ENCODE measurements around the gene DVL1. TPM values are rescaled to one million over a fixed set of nuclear protein-coding genes. Genes with fewer than 3 reads are reported as not detected.

The DVL1 gene
- total and polyA plus RNA-seq, 4 experiments from 2014 or later = 0.19 to 44.6 (median 22.8) TPM

GRCh38 chr1:1306070-1306660 is 43.1 kb downstream of the DVL1 start:
- peak overlapping the region; percentile 33 to 59 for H3K4me3 ChIP-seq (ENCODE audit: low read length in 2 of 2)
- CTCF ChIA-PET (ENCODE audit: partially characterized antibody) = interaction anchor here (1.3 kb wide), 2 partner anchors 68 to 134 kb away, joined by 5 to 6 read pairs; partner anchors contain the start of gene AURKAIP1

GRCh38 chr1:1305300-1306069 is 43.7 kb downstream of the DVL1 start:
- Mint-ChIP-seq H3K27me3 (no peaks in the 10 kb centered on the region), H3K9me3 (peaks cover 0 to 2% (median 0%) of the 10 kb centered on the region in 8 donors), H3K36me3 (peaks cover 0 to 7% of the 10 kb centered on the region in 2 donors), H3K27ac (peak overlapping the region in 5 of 7 donors; percentile 41 to 92 (median 85)), H3K4me3 (peak overlapping the region; percentile 84 to 92 (median 89)), H3K4me1 (peaks cover 13 to 29% (median 20%) of the 10 kb centered on the region in 4 donors)
- DNase-seq = peak; percentile 48 to 81 (median 59)
- peak overlapping the region; percentile 24 for H3K27ac ChIP-seq (ENCODE audit: low read depth, low read length)
- CTCF ChIA-PET (ENCODE audit: partially characterized antibody) = interaction anchor here (0.9 to 1.4 kb wide), 6 partner anchors 42 to 199 kb away, joined by 3 to 9 read pairs (median 6); partner anchors contain the start of gene AURKAIP1
- no peaks in the 10 kb centered on the region for H3K9me3 ChIP-seq (ENCODE audit: control insufficient read depth in 1 of 2, low read length in 2 of 2)
- POLR2A ChIA-PET (ENCODE audit: partially characterized antibody) = interaction anchor here (0.6 to 1.4 kb wide), 7 partner anchors 11 to 147 kb away, joined by 3 to 7 read pairs (median 3); partner anchors contain the start of genes AURKAIP1 and UBE2J2
- H3K27me3 ChIP-seq (ENCODE audit: insufficient read depth, low read length) = no peaks in the 10 kb centered on the region
- intact Hi-C loops (cut with micrococcal nuclease) = no loop called here
- H3K4me1 ChIP-seq (ENCODE audit: insufficient read depth, low read length) = peaks cover 36% of the 10 kb centered on the region
- H3K4me3 ChIP-seq (ENCODE audit: low read length in 2 of 2) = peak overlapping the region in 1 of 2 donors; percentile 39
- no peaks in the 10 kb centered on the region for H3K36me3 ChIP-seq (ENCODE audit: insufficient read depth, low read length)

More at GRCh38 chr1:1306070-1306660, 43.1 kb downstream of the DVL1 start:
- Histone ChIP-seq H3K9me3 (ENCODE audit: control insufficient read depth in 1 of 2, low read length in 2 of 2) (no peaks in the 10 kb centered on the region), H3K27ac (ENCODE audit: low read depth, low read length) (peak overlapping the region; percentile 54), H3K36me3 (ENCODE audit: insufficient read depth, low read length) (peaks cover 1% of the 10 kb centered on the region), H3K27me3 (ENCODE audit: insufficient read depth, low read length) (no peaks in the 10 kb centered on the region), H3K4me1 (ENCODE audit: insufficient read depth, low read length) (peaks cover 36% of the 10 kb centered on the region)
- H3K27me3 Mint-ChIP-seq = no peaks in the 10 kb centered on the region
- peaks cover 13 to 29% (median 20%) of the 10 kb centered on the region in 4 donors for H3K4me1 Mint-ChIP-seq
- intact Hi-C loops (cut with micrococcal nuclease) = no loop called here
- peaks cover 0 to 8% of the 10 kb centered on the region in 2 donors for H3K36me3 Mint-ChIP-seq
- peak overlapping the region; percentile 84 to 92 (median 89) for H3K4me3 Mint-ChIP-seq
- DNase-seq = no peak
- POLR2A ChIA-PET (ENCODE audit: partially characterized antibody) = interaction anchor here (1.0 to 1.3 kb wide), 5 partner anchors 14 to 148 kb away, joined by 3 to 4 read pairs (median 3); partner anchors contain the start of gene AURKAIP1
- H3K27ac Mint-ChIP-seq = peak overlapping the region; percentile 72 to 92 (median 88)
- H3K9me3 Mint-ChIP-seq = peaks cover 0 to 2% (median 0%) of the 10 kb centered on the region in 8 donors

- Mint-ChIP-seq H3K4me1 (peaks cover 14 to 29% (median 19%) of the 10 kb centered on the region in 4 donors), H3K9me3 (peaks cover 0 to 2% (median 0%) of the 10 kb centered on the region in 8 donors), H3K27ac (peak overlapping the region in 3 of 7 donors; percentile 60 to 92 (median 88)), H3K27me3 (no peaks in the 10 kb centered on the region), H3K4me3 (peak overlapping the region in 7 of 8 donors; percentile 35 to 92 (median 87)), H3K36me3 (peaks cover 0 to 7% of the 10 kb centered on the region in 2 donors)
- no peak for DNase-seq
- no peaks in the 10 kb centered on the region for H3K9me3 ChIP-seq (ENCODE audit: control insufficient read depth in 1 of 2, low read length in 2 of 2)
- H3K27ac ChIP-seq (ENCODE audit: low read depth, low read length) = peak overlapping the region; percentile 24
- no peak overlapping the region for H3K4me3 ChIP-seq (ENCODE audit: low read length in 2 of 2)
- no peaks in the 10 kb centered on the region for H3K27me3 ChIP-seq (ENCODE audit: insufficient read depth, low read length)
- H3K4me1 ChIP-seq (ENCODE audit: insufficient read depth, low read length) = peaks cover 34% of the 10 kb centered on the region
- intact Hi-C loops (cut with micrococcal nuclease) = no loop called here
- CTCF ChIA-PET (ENCODE audit: partially characterized antibody) = interaction anchor here (0.9 to 1.4 kb wide), 6 partner anchors 43 to 200 kb away, joined by 3 to 9 read pairs (median 6); partner anchors contain the start of gene AURKAIP1
- POLR2A ChIA-PET (ENCODE audit: partially characterized antibody) = interaction anchor here (0.6 to 1.4 kb wide), 7 partner anchors 10 to 146 kb away, joined by 3 to 7 read pairs (median 3); partner anchors contain the start of genes AURKAIP1 and UBE2J2
- H3K36me3 ChIP-seq (ENCODE audit: insufficient read depth, low read length) = no peaks in the 10 kb centered on the region
Observed at GRCh38 chr1:1304331-1305299, 44.6 kb downstream of the DVL1 start.

GRCh38 chr1:1303736-1304135 is 45.5 kb downstream of the DVL1 start:
- CTCF ChIA-PET (ENCODE audit: partially characterized antibody) = no interaction called here
- Histone ChIP-seq H3K4me3 (ENCODE audit: low read length in 2 of 2) (no peak overlapping the region), H3K4me1 (ENCODE audit: insufficient read depth, low read length) (peaks cover 29% of the 10 kb centered on the region), H3K36me3 (ENCODE audit: insufficient read depth, low read length) (no peaks in the 10 kb centered on the region), H3K9me3 (ENCODE audit: control insufficient read depth in 1 of 2, low read length in 2 of 2) (no peaks in the 10 kb centered on the region), H3K27me3 (ENCODE audit: insufficient read depth, low read length) (no peaks in the 10 kb centered on the region), H3K27ac (ENCODE audit: low read depth, low read length) (no peak overlapping the region)
- peaks cover 14 to 29% (median 16%) of the 10 kb centered on the region in 4 donors for H3K4me1 Mint-ChIP-seq
- H3K4me3 Mint-ChIP-seq = no peak overlapping the region
- H3K9me3 Mint-ChIP-seq = peaks cover 0 to 2% (median 0%) of the 10 kb centered on the region in 8 donors
- POLR2A ChIA-PET (ENCODE audit: partially characterized antibody) = no interaction called here
- intact Hi-C loops (cut with micrococcal nuclease) = no loop called here
- DNase-seq = no peak
- H3K27ac Mint-ChIP-seq = no peak overlapping the region
- peaks cover 0 to 7% of the 10 kb centered on the region in 2 donors for H3K36me3 Mint-ChIP-seq
- H3K27me3 Mint-ChIP-seq = no peaks in the 10 kb centered on the region

GRCh38 chr1:1302951-1303509 is 46.2 kb downstream of the DVL1 start:
- Histone ChIP-seq H3K36me3 (ENCODE audit: insufficient read depth, low read length) (no peaks in the 10 kb centered on the region), H3K4me3 (ENCODE audit: low read length in 2 of 2) (no peak overlapping the region), H3K27ac (ENCODE audit: low read depth, low read length) (no peak overlapping the region), H3K27me3 (ENCODE audit: insufficient read depth, low read length) (no peaks in the 10 kb centered on the region), H3K4me1 (ENCODE audit: insufficient read depth, low read length) (peaks cover 29% of the 10 kb centered on the region), H3K9me3 (ENCODE audit: control insufficient read depth in 1 of 2, low read length in 2 of 2) (no peaks in the 10 kb centered on the region)
- H3K27me3 Mint-ChIP-seq = no peaks in the 10 kb centered on the region
- H3K36me3 Mint-ChIP-seq = peaks cover 0 to 4% of the 10 kb centered on the region in 2 donors
- CTCF ChIA-PET (ENCODE audit: partially characterized antibody) = no interaction called here
- H3K4me3 Mint-ChIP-seq = no peak overlapping the region
- no peak overlapping the region for H3K27ac Mint-ChIP-seq
- no peak for DNase-seq
- peaks cover 14 to 23% (median 16%) of the 10 kb centered on the region in 4 donors for H3K4me1 Mint-ChIP-seq
- intact Hi-C loops (cut with micrococcal nuclease) = no loop called here
- peaks cover 0 to 2% (median 0%) of the 10 kb centered on the region in 8 donors for H3K9me3 Mint-ChIP-seq
- POLR2A ChIA-PET (ENCODE audit: partially characterized antibody) = no interaction called here

GRCh38 chr1:1302006-1302430 is 47.2 kb downstream of the DVL1 start:
- no peaks in the 10 kb centered on the region for H3K9me3 ChIP-seq (ENCODE audit: control insufficient read depth in 1 of 2, low read length in 2 of 2)
- Mint-ChIP-seq H3K4me3 (no peak overlapping the region), H3K9me3 (peaks cover 0 to 2% (median 0%) of the 10 kb centered on the region in 8 donors), H3K4me1 (peaks cover 12 to 20% (median 13%) of the 10 kb centered on the region in 4 donors), H3K27ac (no peak overlapping the region), H3K27me3 (no peaks in the 10 kb centered on the region), H3K36me3 (peaks cover 0 to 3% of the 10 kb centered on the region in 2 donors)
- CTCF ChIA-PET (ENCODE audit: partially characterized antibody) = no interaction called here
- intact Hi-C loops (cut with micrococcal nuclease) = no loop called here
- H3K4me3 ChIP-seq (ENCODE audit: low read length in 2 of 2) = no peak overlapping the region
- POLR2A ChIA-PET (ENCODE audit: partially characterized antibody) = no interaction called here
- H3K4me1 ChIP-seq (ENCODE audit: insufficient read depth, low read length) = peaks cover 26% of the 10 kb centered on the region
- no peaks in the 10 kb centered on the region for H3K27me3 ChIP-seq (ENCODE audit: insufficient read depth, low read length)
- no peak overlapping the region for H3K27ac ChIP-seq (ENCODE audit: low read depth, low read length)
- no peak for DNase-seq
- no peaks in the 10 kb centered on the region for H3K36me3 ChIP-seq (ENCODE audit: insufficient read depth, low read length)

All from CD4-positive, alpha-beta memory T cell (primary cell).